ENCODE measurements around the gene DPP6.

GRCh38 chr7:154433632-154434598 lies 381.7 kb downstream of the DPP6 start:
- TF ChIP-seq CTCF (IDR thresholded peaks at IDR 0.05; ENCODE audit: insufficient read depth, low read depth, low read length) (no peak), EZH2 (IDR thresholded peaks at IDR 0.05; ENCODE audit: insufficient read depth, low read length) (no peak)
